ENCODE data around the gene PTGER1.
"Not testable (repeated sequence)": the region's sequence is repeated elsewhere in the genome, so short reads cannot be mapped to it uniquely, and the experiment has no call there.

PTGER1 gene

GRCh38 chr19:14477418-14478112 lies 2.4 kb upstream of the PTGER1 start:
- no peak overlapping the region for H3K4me3 ChIP-seq (ENCODE audit: low read length)
- no peak for DNase-seq (ENCODE audit: low read depth, low spot score)

- DNase-seq (ENCODE audit: low read depth, low spot score) = no peak
- no peak overlapping the region for H3K4me3 ChIP-seq (ENCODE audit: low read length)
Observed at GRCh38 chr19:14476673-14477401, 1.7 kb upstream of the PTGER1 start.

GRCh38 chr19:14476327-14476672 lies 1.1 kb upstream of the PTGER1 start:
- H3K4me3 ChIP-seq (ENCODE audit: low read length) = no peak overlapping the region
- no peak for DNase-seq (ENCODE audit: low read depth, low spot score)

GRCh38 chr19:14474827-14475226 lies 327 bp downstream of the PTGER1 start:
- H3K4me3 ChIP-seq (ENCODE audit: low read length) = no peak overlapping the region

GRCh38 chr19:14473978-14474578 lies 1.1 kb downstream of the PTGER1 start:
- H3K4me3 ChIP-seq (ENCODE audit: low read length) = no peak overlapping the region
- no peak for DNase-seq (ENCODE audit: low read depth, low spot score)

More at GRCh38 chr19:14474827-14475226, 327 bp downstream of the PTGER1 start:
- no peak for DNase-seq (ENCODE audit: low read depth, low spot score)

GRCh38 chr19:14473073-14473977 lies 1.8 kb downstream of the PTGER1 start:
- no peak overlapping the region for H3K4me3 ChIP-seq (ENCODE audit: low read length)
- DNase-seq (ENCODE audit: low read depth, low spot score) = no peak

- H3K4me3 ChIP-seq (ENCODE audit: low read length) = no peak overlapping the region
- no peak for DNase-seq (ENCODE audit: low read depth, low spot score)
Observed at GRCh38 chr19:14472202-14472938, 2.8 kb downstream of the PTGER1 start.

- H3K4me3 ChIP-seq (ENCODE audit: low read length) = no peak overlapping the region
- DNase-seq (ENCODE audit: low read depth, low spot score) = no peak
Observed at GRCh38 chr19:14471436-14472187, 3.5 kb downstream of the PTGER1 start.

GRCh38 chr19:14470031-14470876 lies 4.9 kb downstream of the PTGER1 start:
- no peak for DNase-seq (ENCODE audit: low read depth, low spot score)
- no peak overlapping the region for H3K4me3 ChIP-seq (ENCODE audit: low read length)

GRCh38 chr19:14467816-14468215 lies 7.3 kb downstream of the PTGER1 start:
- no peak for DNase-seq (ENCODE audit: low read depth, low spot score)
- H3K4me3 ChIP-seq (ENCODE audit: low read length) = no peak overlapping the region

- no peak for DNase-seq (ENCODE audit: low read depth, low spot score)
- no peak overlapping the region for H3K4me3 ChIP-seq (ENCODE audit: low read length)
Observed at GRCh38 chr19:14467391-14467790, 7.8 kb downstream of the PTGER1 start.

GRCh38 chr19:14463747-14464146 lies 11.4 kb downstream of the PTGER1 start:
- no peak overlapping the region for H3K4me3 ChIP-seq (ENCODE audit: low read length)

GRCh38 chr19:14462401-14462800 lies 12.8 kb downstream of the PTGER1 start:
- not testable (repeated sequence) for DNase-seq (ENCODE audit: low read depth, low spot score); H3K4me3 ChIP-seq (ENCODE audit: low read length)

More at GRCh38 chr19:14463747-14464146, 11.4 kb downstream of the PTGER1 start:
- no peak for DNase-seq (ENCODE audit: low read depth, low spot score)

GRCh38 chr19:14460935-14461334 lies 14.2 kb downstream of the PTGER1 start:
- no peak overlapping the region for H3K4me3 ChIP-seq (ENCODE audit: low read length)
- no peak for DNase-seq (ENCODE audit: low read depth, low spot score)

- no peak overlapping the region for H3K4me3 ChIP-seq (ENCODE audit: low read length)
- no peak for DNase-seq (ENCODE audit: low read depth, low spot score)
Observed at GRCh38 chr19:14459703-14460102, 15.5 kb downstream of the PTGER1 start.

- not testable (repeated sequence) for DNase-seq (ENCODE audit: low read depth, low spot score); H3K4me3 ChIP-seq (ENCODE audit: low read length)
Observed at GRCh38 chr19:14452303-14452702, 22.9 kb downstream of the PTGER1 start.

GRCh38 chr19:14450876-14451275 lies 24.3 kb downstream of the PTGER1 start:
- DNase-seq (ENCODE audit: low read depth, low spot score) = no peak
- no peak overlapping the region for H3K4me3 ChIP-seq (ENCODE audit: low read length)
